AG09309 (cell line): Measurements from ENCODE around the gene ERBB4.
"Not testable (repeated sequence)": the region's sequence is repeated elsewhere in the genome, so short reads cannot be mapped to it uniquely, and the experiment has no call there.

Experiments
- DNase-seq: peaks from one replicate; pipeline ENCODE4 v3.0.0-alpha.2; 2010; ENCODE audit warnings: low read depth
- H3K4me3 ChIP-seq: 2 replicates; pipeline ENCODE4 v1.5.1; 2011; ENCODE audit warnings: mild to moderate bottlenecking, low read depth, low read length, moderate library complexity; ENCODE audit not compliant: control insufficient read depth
- TF ChIP-seq, protein P1 (sequence below): IDR thresholded peaks from 2 replicates; pipeline ENCODE4 v1.5.1; 2011; ENCODE audit warnings: mild to moderate bottlenecking, low read depth, low read length, inconsistent platforms; ENCODE audit not compliant: insufficient read depth, control insufficient read depth; ENCODE audit errors: missing control alignments

Gene ERBB4

DNA sequence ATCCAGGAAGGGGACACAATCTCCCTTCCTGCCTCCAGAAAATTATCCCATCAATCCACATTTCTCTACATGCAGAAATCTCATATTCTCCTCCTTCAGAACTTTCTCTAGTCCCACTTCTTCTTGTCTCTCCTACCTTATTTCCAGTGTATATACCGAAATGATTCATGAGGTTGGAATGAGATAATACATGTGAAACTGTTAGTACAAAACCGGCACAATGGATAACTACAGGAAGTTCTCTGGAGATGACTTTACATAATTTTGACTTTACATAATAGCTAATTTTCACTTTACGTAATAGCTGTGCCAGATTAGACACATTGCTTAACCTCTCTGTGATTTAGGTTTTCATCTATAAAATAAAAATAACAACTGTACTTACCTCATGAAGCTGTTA is 801.3 kb downstream of the ERBB4 start:
- no peak for DNase-seq
- TF ChIP-seq, protein P1, sequence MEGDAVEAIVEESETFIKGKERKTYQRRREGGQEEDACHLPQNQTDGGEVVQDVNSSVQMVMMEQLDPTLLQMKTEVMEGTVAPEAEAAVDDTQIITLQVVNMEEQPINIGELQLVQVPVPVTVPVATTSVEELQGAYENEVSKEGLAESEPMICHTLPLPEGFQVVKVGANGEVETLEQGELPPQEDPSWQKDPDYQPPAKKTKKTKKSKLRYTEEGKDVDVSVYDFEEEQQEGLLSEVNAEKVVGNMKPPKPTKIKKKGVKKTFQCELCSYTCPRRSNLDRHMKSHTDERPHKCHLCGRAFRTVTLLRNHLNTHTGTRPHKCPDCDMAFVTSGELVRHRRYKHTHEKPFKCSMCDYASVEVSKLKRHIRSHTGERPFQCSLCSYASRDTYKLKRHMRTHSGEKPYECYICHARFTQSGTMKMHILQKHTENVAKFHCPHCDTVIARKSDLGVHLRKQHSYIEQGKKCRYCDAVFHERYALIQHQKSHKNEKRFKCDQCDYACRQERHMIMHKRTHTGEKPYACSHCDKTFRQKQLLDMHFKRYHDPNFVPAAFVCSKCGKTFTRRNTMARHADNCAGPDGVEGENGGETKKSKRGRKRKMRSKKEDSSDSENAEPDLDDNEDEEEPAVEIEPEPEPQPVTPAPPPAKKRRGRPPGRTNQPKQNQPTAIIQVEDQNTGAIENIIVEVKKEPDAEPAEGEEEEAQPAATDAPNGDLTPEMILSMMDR = no peak
- H3K4me3 ChIP-seq = no peak overlapping the region

DNA sequence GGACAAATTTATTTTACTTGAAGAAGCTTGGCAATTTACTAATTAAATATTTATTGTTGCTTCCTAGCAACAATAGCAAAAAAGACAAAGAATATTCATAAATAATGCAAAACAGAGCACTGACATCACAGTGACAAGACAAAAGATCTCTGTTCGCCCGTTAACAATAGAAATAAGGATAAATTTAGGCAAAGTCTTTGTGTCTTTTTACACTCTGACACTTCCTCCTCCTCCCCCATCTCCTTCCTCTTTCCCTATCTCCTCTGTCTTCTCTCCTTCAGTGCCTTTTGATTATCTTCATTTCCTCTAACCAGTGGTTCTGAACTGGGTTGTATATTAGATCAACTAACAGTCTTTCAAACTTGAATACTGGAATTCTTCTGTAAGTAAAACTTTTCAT is 808.4 kb downstream of the ERBB4 start:
- no peak overlapping the region for H3K4me3 ChIP-seq
- TF ChIP-seq, protein P1 = no peak
- no peak for DNase-seq

DNA sequence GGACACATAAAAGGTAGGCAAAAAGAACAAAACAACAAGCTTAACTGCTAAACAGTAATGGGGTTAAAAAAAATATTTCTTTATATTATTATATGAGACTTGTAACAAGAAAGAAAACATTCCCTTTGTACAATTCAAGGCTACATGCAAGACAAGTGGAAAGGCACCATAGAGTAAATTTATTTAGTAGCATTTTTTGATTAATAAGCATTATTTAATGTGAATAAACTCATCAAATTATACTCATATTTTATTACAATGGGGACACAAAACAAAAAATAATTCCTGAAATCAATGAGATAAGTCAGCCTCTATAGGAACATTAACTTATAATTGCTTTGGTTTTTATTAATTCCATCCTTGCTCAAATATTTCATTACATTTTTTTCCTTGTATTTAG is 809.2 kb downstream of the ERBB4 start:
- DNase-seq = no peak
- TF ChIP-seq, protein P1 = no peak
- H3K4me3 ChIP-seq = no peak overlapping the region

DNA sequence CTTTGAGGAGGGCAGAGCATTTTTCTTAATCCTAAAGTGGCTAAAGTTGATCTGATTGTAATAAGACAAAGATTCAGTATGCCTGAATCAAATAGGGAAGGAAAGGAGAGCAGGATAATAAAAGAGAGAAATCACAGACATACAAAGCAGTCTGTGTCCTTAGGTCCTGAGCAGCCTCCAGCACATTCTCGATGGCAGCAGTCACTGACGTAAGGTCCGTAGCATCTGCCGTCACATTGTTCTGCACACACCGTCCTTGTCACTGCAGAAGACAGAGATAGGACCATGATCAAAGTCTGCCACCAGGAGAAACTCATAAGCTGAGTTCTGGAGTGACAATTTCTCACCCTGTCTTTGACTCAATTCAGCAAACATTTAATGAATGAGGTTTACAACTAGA is 813.7 kb downstream of the ERBB4 start:
- no peak for DNase-seq
- TF ChIP-seq, protein P1 = no peak

DNA sequence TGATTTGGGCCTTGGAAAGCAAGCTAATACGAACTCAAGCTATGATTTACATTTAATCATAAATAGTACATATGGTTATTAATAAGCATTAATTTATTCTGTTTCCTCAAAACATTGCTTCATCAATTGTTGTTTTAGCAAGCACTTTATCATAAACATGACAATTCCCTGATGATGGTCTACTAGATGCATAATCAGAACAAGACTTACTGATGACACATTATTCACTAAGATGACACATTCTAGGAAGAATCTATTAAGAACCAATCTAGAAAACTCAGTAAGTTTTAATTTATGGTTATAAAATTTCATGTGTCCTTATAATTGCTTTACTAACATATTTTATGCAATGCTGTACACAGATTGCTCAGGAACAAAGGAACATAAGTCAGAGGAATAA is 815.2 kb downstream of the ERBB4 start:
- H3K4me3 ChIP-seq = no peak overlapping the region
- TF ChIP-seq, protein P1 = no peak
- DNase-seq = no peak

More for the DNA sequence above, 813.7 kb downstream of the ERBB4 start:
- no peak overlapping the region for H3K4me3 ChIP-seq

DNA sequence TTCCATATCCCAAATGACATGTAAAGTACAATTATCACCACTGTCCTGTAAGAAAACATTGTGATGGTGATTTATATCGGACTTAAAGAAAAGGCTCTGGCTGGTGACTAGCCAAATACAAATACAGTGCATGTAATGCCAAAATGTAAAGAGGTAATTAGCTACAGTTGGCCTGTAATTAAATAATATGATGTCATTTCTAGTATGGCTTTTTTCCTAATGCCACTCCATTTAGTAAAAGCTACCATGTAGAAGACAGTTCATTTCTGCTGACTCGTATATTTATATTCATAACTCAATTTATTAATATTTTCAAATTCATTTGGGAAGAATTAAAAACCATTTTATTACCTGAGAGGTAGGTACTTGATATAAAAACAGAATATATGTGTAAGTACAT is 815.7 kb downstream of the ERBB4 start:
- DNase-seq = no peak
- H3K4me3 ChIP-seq = no peak overlapping the region
- TF ChIP-seq, protein P1 = no peak

DNA sequence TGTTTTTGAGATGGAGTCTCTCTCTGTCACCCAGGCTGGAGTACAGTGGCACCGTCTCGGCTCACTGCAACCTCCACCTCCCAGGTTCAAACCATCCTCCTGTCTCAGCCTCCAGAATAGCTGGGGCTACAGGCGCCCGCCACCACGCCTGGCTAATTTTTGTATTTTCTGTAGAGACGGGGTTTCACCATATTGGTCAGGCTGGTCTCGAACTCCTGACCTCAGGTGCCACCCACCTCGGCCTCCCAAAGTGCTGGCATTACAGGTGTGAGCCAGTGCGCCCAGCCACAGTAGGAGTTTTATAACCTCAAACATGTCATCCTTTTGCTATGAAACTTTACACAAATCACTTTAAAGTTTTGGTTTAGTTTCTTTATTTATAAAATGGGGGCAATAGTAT is 816.7 kb downstream of the ERBB4 start:
- H3K4me3 ChIP-seq, DNase-seq: not testable (repeated sequence)
